ENCODE results near the gene SUPT6H.
A peak's percentile ranks its signal among the peaks of the same experiment; 100 is the strongest.

The SUPT6H gene

GRCh38 chr17:28644787-28645575, 17.0 kb upstream of the SUPT6H start, which contains the start of gene BLTP2 (continued):
- TF ChIP-seq ZSCAN5A (tag by site-specific recombination; IDR thresholded peaks at IDR 0.05) (no peak), SP2 (tag by site-specific recombination; IDR thresholded peaks at IDR 0.05) (peak; percentile 93), ZNF488 (tag by site-specific recombination; IDR thresholded peaks at IDR 0.05) (no peak), MYNN (tag by site-specific recombination; IDR thresholded peaks at IDR 0.05; ENCODE audit: borderline replicate concordance) (no peak), ZNF747 (tag by site-specific recombination; IDR thresholded peaks at IDR 0.05) (no peak), ZNF571 (tag by site-specific recombination; IDR thresholded peaks at IDR 0.05) (no peak), KLF10 (tag by site-specific recombination; IDR thresholded peaks at IDR 0.05) (peak; percentile 83), ZIC2 (tag by site-specific recombination; IDR thresholded peaks at IDR 0.05) (peak; percentile 86), ZNF239 (tag by site-specific recombination; IDR thresholded peaks at IDR 0.05) (no peak), ZSCAN30 (tag by site-specific recombination; IDR thresholded peaks at IDR 0.05) (no peak), ZNF362 (tag by site-specific recombination; IDR thresholded peaks at IDR 0.05) (no peak), ZNF580 (tag by site-specific recombination; IDR thresholded peaks at IDR 0.05) (peak; percentile 55; the same call in 1 of the 2 replicates), ZNF513 (tag by site-specific recombination; IDR thresholded peaks at IDR 0.05) (no peak), REPIN1 (tag by site-specific recombination; IDR thresholded peaks at IDR 0.05; ENCODE audit: low read depth) (no peak), ZNF626 (tag by site-specific recombination; IDR thresholded peaks at IDR 0.05) (no peak), ZSCAN18 (tag by site-specific recombination; IDR thresholded peaks at IDR 0.05) (no peak), ZNF501 (tag by site-specific recombination; IDR thresholded peaks at IDR 0.05) (no peak), ZXDB (tag by site-specific recombination; IDR thresholded peaks at IDR 0.05) (no peak; the same call in 1 of the 2 replicates), ZBTB6 (tag by site-specific recombination; IDR thresholded peaks at IDR 0.05) (no peak), GLI2 (tag by site-specific recombination; IDR thresholded peaks at IDR 0.05; ENCODE audit: borderline replicate concordance, low read depth) (no peak), HOXA7 (CRISPR knock-in tag; IDR thresholded peaks at IDR 0.05; ENCODE audit: borderline replicate concordance) (no peak), ZNF202 (tag by site-specific recombination; IDR thresholded peaks at IDR 0.05; ENCODE audit: borderline replicate concordance) (no peak), OSR2 (tag by site-specific recombination; IDR thresholded peaks at IDR 0.05) (no peak), PRDM6 (tag by site-specific recombination; IDR thresholded peaks at IDR 0.05) (no peak), KLF9 (tag by site-specific recombination; IDR thresholded peaks at IDR 0.05; ENCODE audit: low read depth) (peak; percentile 87), RBAK (tag by site-specific recombination; IDR thresholded peaks at IDR 0.05) (no peak), SP3 (tag by site-specific recombination; IDR thresholded peaks at IDR 0.05) (peak; percentile 87)
